GM18519 (cell line): ENCODE measurements around the gene MTHFS.

Experiments used
- ATAC-seq: cut with Tn5 transposase; IDR thresholded peaks from one replicate; pipeline ENCODE4 v1.9.1; 2021; ENCODE audit warnings: mild to moderate bottlenecking, moderate library complexity; ENCODE audit not compliant: unreplicated experiment, low FRiP score

Gene MTHFS

GRCh38 chr15:79824136-79824701 lies 72.6 kb downstream of the MTHFS start:
- ATAC-seq = no peak

- no peak for ATAC-seq
Measured at GRCh38 chr15:79820820-79821219, 76.0 kb downstream of the MTHFS start.

GRCh38 chr15:79820176-79820575 lies 76.6 kb downstream of the MTHFS start:
- no peak for ATAC-seq

GRCh38 chr15:79816571-79816970 lies 80.2 kb downstream of the MTHFS start:
- ATAC-seq = no peak

GRCh38 chr15:79815468-79815867 lies 81.3 kb downstream of the MTHFS start:
- no peak for ATAC-seq

- no peak for ATAC-seq
Measured at GRCh38 chr15:79812541-79812940, 84.3 kb downstream of the MTHFS start.

- ATAC-seq = no peak
Measured at GRCh38 chr15:79811406-79812405, 85.1 kb downstream of the MTHFS start.

- ATAC-seq = no peak
Measured at GRCh38 chr15:79804838-79805237, 92.0 kb downstream of the MTHFS start.

GRCh38 chr15:79798311-79798710 lies 98.5 kb downstream of the MTHFS start:
- no peak for ATAC-seq
